Measurements from ENCODE around the gene RAB40B.

The RAB40B gene

GRCh38 chr17:82648165-82648668 lies 50.3 kb downstream of the RAB40B start, which contains the start of gene WDR45B:
TSS of gene WDR45B (minus strand) at chr17:82648444. CDS start at chr17:82648340, 104 bp downstream.
- peak; percentile 91 for DNase-seq

- peak; percentile 20 for DNase-seq
Measured at GRCh38 chr17:82647593-82648164, 50.8 kb downstream of the RAB40B start.

GRCh38 chr17:82645516-82645915 lies 53.0 kb downstream of the RAB40B start:
- no peak for DNase-seq

- DNase-seq, result no peak
Measured at GRCh38 chr17:82644148-82644547, 54.4 kb downstream of the RAB40B start.

- DNase-seq, result no peak
Measured at GRCh38 chr17:82642022-82642421, 56.5 kb downstream of the RAB40B start.

- no peak for DNase-seq
Measured at GRCh38 chr17:82640036-82640435, 58.5 kb downstream of the RAB40B start.

GRCh38 chr17:82639628-82640027 lies 58.9 kb downstream of the RAB40B start:
- no peak for DNase-seq

- DNase-seq, result no peak
Measured at GRCh38 chr17:82638183-82638773, 60.2 kb downstream of the RAB40B start.

- no peak for DNase-seq
Measured at GRCh38 chr17:82636626-82637598, 61.6 kb downstream of the RAB40B start.

GRCh38 chr17:82633343-82633742 lies 65.2 kb downstream of the RAB40B start:
- no peak for DNase-seq

- DNase-seq, result no peak
Measured at GRCh38 chr17:82632451-82632850, 66.0 kb downstream of the RAB40B start.

- DNase-seq, result no peak
Measured at GRCh38 chr17:82631544-82631943, 67.0 kb downstream of the RAB40B start.

GRCh38 chr17:82630212-82630611 lies 68.3 kb downstream of the RAB40B start:
- no peak for DNase-seq

GRCh38 chr17:82629748-82630147 lies 68.8 kb downstream of the RAB40B start:
- no peak for DNase-seq

GRCh38 chr17:82627405-82627804 lies 71.1 kb downstream of the RAB40B start:
- DNase-seq, result no peak

GRCh38 chr17:82623707-82624106 lies 74.8 kb downstream of the RAB40B start:
- DNase-seq, result no peak

GRCh38 chr17:82619641-82620040 lies 78.9 kb downstream of the RAB40B start:
- no peak for DNase-seq

- DNase-seq, result no peak
Measured at GRCh38 chr17:82619211-82619610, 79.3 kb downstream of the RAB40B start.

- DNase-seq, result no peak
Measured at GRCh38 chr17:82616021-82616711, 82.3 kb downstream of the RAB40B start.

- DNase-seq, result no peak
Measured at GRCh38 chr17:82615084-82616020, 83.1 kb downstream of the RAB40B start.

- no peak for DNase-seq
Measured at GRCh38 chr17:82614095-82614631, 84.3 kb downstream of the RAB40B start.
